A549 (cell line): ENCODE results near the gene TNIP3. TPM values are rescaled to one million over a fixed set of nuclear protein-coding genes. Genes with fewer than 3 reads are reported as not detected.

ENCODE experiments used
- ATAC-seq, 2 experiments: fragments of 200-7000 bp in 1 of 2; fragments of >200 bp in 1 of 2; cut with Nextera tagmentation in 1 of 2; cut with Tn5 transposase in 1 of 2; 3 replicates each; pipeline versions ENCODE4 v1.8.0 to v1.9.1; 2018 to 2020; ENCODE audit warnings: mild to moderate bottlenecking in 1 of 2, moderate library complexity in 1 of 2
- CTCF ChIA-PET: fragments of 300-600 bp; sonication (Branson Sonifier 250); formaldehyde crosslinking; extraction: SDS; loops from one replicate; lab custom pipeline; 2021; ENCODE audit warnings: antibody characterized with exemption, inconsistent platforms; lab: Yijun Ruan, JAX
- POLR2A ChIA-PET: fragments of 350-600 bp; formaldehyde crosslinking; extraction: SDS; loops from one replicate; lab custom pipeline; 2021; ENCODE audit warnings: antibody characterized with exemption, inconsistent platforms; lab: Yijun Ruan, JAX
- DNase-seq, 2 experiments: peaks; one replicate each; pipeline versions ENCODE4 v3.0.0 to v3.0.0-alpha.2; 2011 to 2016; ENCODE audit warnings: low read depth in 1 of 2, low spot score in 1 of 2
- FAIRE-seq: peaks from 2 replicates; lab custom pipeline; 2011; peaks lifted over from hg19 to GRCh38; lab: Jason Lieb, UNC
- H3K27ac ChIP-seq, 2 experiments: fragments of >200 bp; sonication (Bioruptor Twin); formaldehyde crosslinking; 3 replicates each; pipeline ENCODE4 v1.5.1; 2016 to 2017
- H3K4me1 ChIP-seq: fragments of >200 bp; sonication (Bioruptor Twin); formaldehyde crosslinking; 3 replicates; pipeline ENCODE4 v1.6.1; 2016
- H3K4me2 ChIP-seq: fragments of >200 bp; sonication (Bioruptor Twin); formaldehyde crosslinking; 3 replicates; pipeline ENCODE4 v1.6.1; 2016
- H3K4me3 ChIP-seq: fragments of >200 bp; sonication (Bioruptor Twin); formaldehyde crosslinking; 3 replicates; pipeline ENCODE4 v1.5.1; 2016
- H3K9me3 ChIP-seq: fragments of >200 bp; sonication (Bioruptor Twin); formaldehyde crosslinking; 3 replicates; pipeline ENCODE4 v1.6.1; 2016
- CEBPB ChIP-seq, 2 experiments: fragments of >200 bp in 1 of 2; sonication (Bioruptor Twin) in 1 of 2; formaldehyde crosslinking in 1 of 2; IDR thresholded peaks; 2 replicates each; pipeline ENCODE4 v1.6.1; 2012 to 2016
- E2F6 ChIP-seq: IDR thresholded peaks from 2 replicates; pipeline ENCODE4 v1.6.1; 2012; ENCODE audit warnings: low read depth, borderline replicate concordance
- EHF ChIP-seq: fragments of 250-450 bp; sonication (Bioruptor Pico); IDR thresholded peaks from 2 replicates; pipeline ENCODE4 v1.5.0; 2020; ENCODE audit warnings: mild to moderate bottlenecking
- EP300 ChIP-seq, 2 experiments: fragments of >200 bp; sonication (Bioruptor Twin); formaldehyde crosslinking; IDR thresholded peaks; 2 replicates in 1 of 2; 3 replicates in 1 of 2; pipeline ENCODE4 v1.6.1; 2016 to 2017
- FOSB ChIP-seq: fragments of 250-450 bp; sonication (Bioruptor Pico); IDR thresholded peaks from 2 replicates; pipeline ENCODE4 v1.5.0; 2020; ENCODE audit warnings: mild to moderate bottlenecking, moderate library complexity
- FOXS1 ChIP-seq: fragments of 250-450 bp; sonication (Bioruptor Pico); IDR thresholded peaks from 2 replicates; pipeline ENCODE4 v1.5.0; 2020; ENCODE audit warnings: mild to moderate bottlenecking, moderate library complexity
- HOXA7 ChIP-seq: fragments of 250-450 bp; sonication (Bioruptor Pico); IDR thresholded peaks from 2 replicates; pipeline ENCODE4 v1.5.0; 2020; ENCODE audit warnings: mild to moderate bottlenecking, moderate library complexity
- HOXB13 ChIP-seq: fragments of 250-450 bp; sonication (Bioruptor Pico); IDR thresholded peaks from 2 replicates; pipeline ENCODE4 v1.5.0; 2020; ENCODE audit warnings: low read depth, mild to moderate bottlenecking, moderate library complexity
- HOXB5 ChIP-seq: fragments of 250-450 bp; sonication (Bioruptor Pico); IDR thresholded peaks from 2 replicates; pipeline ENCODE4 v1.5.0; 2020; ENCODE audit warnings: mild to moderate bottlenecking, moderate library complexity
- JUNB ChIP-seq: fragments of >200 bp; sonication (Bioruptor Twin); formaldehyde crosslinking; IDR thresholded peaks from 2 replicates; pipeline ENCODE4 v1.6.1; 2016
- KDM1A ChIP-seq: fragments of 200-600 bp; sonication (generic); IDR thresholded peaks from 2 replicates; pipeline ENCODE4 v1.6.1; 2016; ENCODE audit warnings: low read depth, mild to moderate bottlenecking
- MAFK ChIP-seq: fragments of 450-650 bp; IDR thresholded peaks from 2 replicates; pipeline ENCODE4 v1.6.1; 2014; ENCODE audit not compliant: partially characterized antibody
- MAZ ChIP-seq: fragments of 150-350 bp; IDR thresholded peaks from 2 replicates; pipeline ENCODE4 v1.6.1; 2014; ENCODE audit warnings: antibody characterized with exemption, low read depth, low read length, borderline replicate concordance
- PHF8 ChIP-seq: fragments of 200-600 bp; sonication (generic); IDR thresholded peaks from 2 replicates; pipeline ENCODE4 v1.6.1; 2016; ENCODE audit warnings: low read depth, mild to moderate bottlenecking, antibody characterized with exemption, moderate library complexity, borderline replicate concordance
- POLR2A ChIP-seq: IDR thresholded peaks from 2 replicates; pipeline ENCODE4 v1.6.1; 2012; ENCODE audit warnings: mild to moderate bottlenecking, low read length
- POLR2AphosphoS2 ChIP-seq: conservative IDR thresholded peaks from 2 replicates; pipeline ENCODE4 v1.6.1; 2012; ENCODE audit warnings: low read length, improper control_type of control experiment, inconsistent platforms
- RARB ChIP-seq: fragments of 250-450 bp; sonication (Bioruptor Pico); IDR thresholded peaks from 2 replicates; pipeline ENCODE4 v1.8.0; 2021; ENCODE audit warnings: mild to moderate bottlenecking, moderate library complexity
- RNF2 ChIP-seq: fragments of 200-600 bp; sonication (generic); IDR thresholded peaks from 2 replicates; pipeline ENCODE4 v1.6.1; 2016; ENCODE audit warnings: low read depth, mild to moderate bottlenecking, antibody characterized with exemption, moderate library complexity, borderline replicate concordance
- SMC3 ChIP-seq: fragments of >200 bp; sonication (Bioruptor Twin); formaldehyde crosslinking; IDR thresholded peaks from 3 replicates; pipeline ENCODE4 v1.6.1; 2018; ENCODE audit warnings: inconsistent platforms
- TP53 ChIP-seq: fragments of 250-450 bp; sonication (Bioruptor Pico); IDR thresholded peaks from 2 replicates; pipeline ENCODE4 v1.5.0; 2021; ENCODE audit warnings: mild to moderate bottlenecking, moderate library complexity
- ZNF302 ChIP-seq: fragments of 250-450 bp; sonication (Bioruptor Pico); IDR thresholded peaks from 2 replicates; pipeline ENCODE4 v1.9.0; 2021; ENCODE audit warnings: inconsistent platforms, mild to moderate bottlenecking, moderate library complexity
- whole genome bisulfite sequencing: methylation state at CpG from one replicate; pipeline ENCODE4 v1.1.6; 2017; ENCODE audit errors: missing lambda C conversion rate; 5-methylcytosine and 5-hydroxymethylcytosine counted together
- polyA plus RNA-seq, 4 experiments: library from polyadenylated mRNA; depleted of rRNA in 3 of 4; stranded (reverse); fragments of >200 nt; fragmentation: RNase III in 1 of 4; extraction: RNeasy Plus Mini Kit Qiagen cat#74134 plus additional on column Dnase treatment in 1 of 4; gene quantifications; 2 replicates in 3 of 4; 3 replicates in 1 of 4; pipeline ENCODE4 v1.2.3, GENCODE V29; 2011 to 2017
- TF ChIP-seq, protein P1 (sequence below): fragments of 250-450 bp; sonication (Bioruptor Pico); IDR thresholded peaks from 2 replicates; pipeline ENCODE4 v1.5.0; 2021; ENCODE audit warnings: mild to moderate bottlenecking, moderate library complexity, borderline replicate concordance
- TF ChIP-seq, protein P2 (sequence below): fragments of >200 bp; sonication (Bioruptor Twin); formaldehyde crosslinking; IDR thresholded peaks from 3 replicates; pipeline ENCODE4 v1.5.1; 2016
- TF ChIP-seq, protein P3 (sequence below): fragments of 450-650 bp; IDR thresholded peaks from 2 replicates; pipeline ENCODE4 v1.6.1; 2014; ENCODE audit warnings: antibody characterized with exemption
- TF ChIP-seq, protein P4 (sequence below): fragments of >200 bp; sonication (Bioruptor Twin); formaldehyde crosslinking; IDR thresholded peaks from 3 replicates; pipeline ENCODE4 v1.6.1; 2016

TNIP3 gene
- polyA plus RNA-seq, 2 of the 4 experiments (the other 2 are of a cell fraction): 0.46 to 0.58 TPM

DNA sequence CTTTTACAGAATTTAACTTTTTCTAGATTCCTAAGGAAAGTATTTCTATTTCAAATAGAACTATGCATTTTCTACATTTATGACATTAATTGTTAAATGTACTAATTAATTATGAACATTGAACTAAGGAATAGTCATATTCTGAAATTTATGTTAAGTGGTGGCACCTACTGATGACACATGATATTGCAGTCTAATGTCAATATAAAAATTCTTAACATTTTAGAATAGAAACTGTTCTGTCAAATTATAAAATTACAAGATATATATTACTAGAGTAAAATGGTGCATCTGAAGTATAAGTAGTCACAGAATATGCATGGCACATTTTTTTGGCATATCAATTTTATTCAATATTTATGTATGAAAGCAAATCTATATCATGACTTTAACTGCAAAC, 51.6 kb downstream of the TNIP3 start (continued):
- TF ChIP-seq TP53: no peak
- TF ChIP-seq POLR2AphosphoS2: no peak

DNA sequence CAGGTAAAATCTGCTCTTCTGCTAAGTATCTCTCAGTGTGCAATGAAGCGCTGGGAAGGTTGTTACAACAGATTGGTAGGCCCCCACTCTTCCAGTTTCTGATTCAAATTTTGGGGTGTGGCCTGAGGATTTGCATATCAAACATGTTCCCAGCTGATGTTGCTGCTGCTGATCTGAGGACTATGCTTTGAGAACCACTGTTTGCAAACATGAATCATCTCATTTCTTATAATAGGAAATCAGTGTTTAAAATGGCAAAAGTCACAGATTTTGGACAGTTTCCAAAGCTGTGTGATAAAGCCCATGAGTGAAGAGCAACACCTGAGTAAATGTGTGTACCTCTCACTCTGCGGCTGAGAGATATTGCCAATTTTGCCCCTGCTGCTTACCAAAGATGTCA, 55.6 kb downstream of the TNIP3 start:
- DNase-seq (no peak), ATAC-seq (no peak), FAIRE-seq (no peak)
- no peak overlapping the region for H3K4me2 ChIP-seq
- CTCF ChIA-PET: no interaction called here
- no peak overlapping the region for H3K4me3 ChIP-seq
- TF ChIP-seq POLR2A (no peak), JUNB (no peak), HOXB5 (CRISPR knock-in tag) (no peak), CEBPB (IDR thresholded peaks at IDR 0.05) (no peak), PHF8 (no peak), EHF (CRISPR knock-in tag) (no peak), SMC3 (no peak), MAZ (no peak), ZNF302 (CRISPR knock-in tag) (no peak), KDM1A (no peak), MAFK (no peak), EP300 (IDR thresholded peaks at IDR 0.05) (no peak), RNF2 (no peak), HOXA7 (CRISPR knock-in tag) (no peak), E2F6 (no peak), RARB (CRISPR knock-in tag) (no peak)
- TF ChIP-seq, protein P1, sequence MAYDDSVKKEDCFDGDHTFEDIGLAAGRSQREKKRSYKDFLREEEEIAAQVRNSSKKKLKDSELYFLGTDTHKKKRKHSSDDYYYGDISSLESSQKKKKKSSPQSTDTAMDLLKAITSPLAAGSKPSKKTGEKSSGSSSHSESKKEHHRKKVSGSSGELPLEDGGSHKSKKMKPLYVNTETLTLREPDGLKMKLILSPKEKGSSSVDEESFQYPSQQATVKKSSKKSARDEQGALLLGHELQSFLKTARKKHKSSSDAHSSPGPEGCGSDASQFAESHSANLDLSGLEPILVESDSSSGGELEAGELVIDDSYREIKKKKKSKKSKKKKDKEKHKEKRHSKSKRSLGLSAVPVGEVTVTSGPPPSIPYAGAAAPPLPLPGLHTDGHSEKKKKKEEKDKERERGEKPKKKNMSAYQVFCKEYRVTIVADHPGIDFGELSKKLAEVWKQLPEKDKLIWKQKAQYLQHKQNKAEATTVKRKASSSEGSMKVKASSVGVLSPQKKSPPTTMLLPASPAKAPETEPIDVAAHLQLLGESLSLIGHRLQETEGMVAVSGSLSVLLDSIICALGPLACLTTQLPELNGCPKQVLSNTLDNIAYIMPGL (CRISPR knock-in tag): no peak
- TF ChIP-seq, protein P2, sequence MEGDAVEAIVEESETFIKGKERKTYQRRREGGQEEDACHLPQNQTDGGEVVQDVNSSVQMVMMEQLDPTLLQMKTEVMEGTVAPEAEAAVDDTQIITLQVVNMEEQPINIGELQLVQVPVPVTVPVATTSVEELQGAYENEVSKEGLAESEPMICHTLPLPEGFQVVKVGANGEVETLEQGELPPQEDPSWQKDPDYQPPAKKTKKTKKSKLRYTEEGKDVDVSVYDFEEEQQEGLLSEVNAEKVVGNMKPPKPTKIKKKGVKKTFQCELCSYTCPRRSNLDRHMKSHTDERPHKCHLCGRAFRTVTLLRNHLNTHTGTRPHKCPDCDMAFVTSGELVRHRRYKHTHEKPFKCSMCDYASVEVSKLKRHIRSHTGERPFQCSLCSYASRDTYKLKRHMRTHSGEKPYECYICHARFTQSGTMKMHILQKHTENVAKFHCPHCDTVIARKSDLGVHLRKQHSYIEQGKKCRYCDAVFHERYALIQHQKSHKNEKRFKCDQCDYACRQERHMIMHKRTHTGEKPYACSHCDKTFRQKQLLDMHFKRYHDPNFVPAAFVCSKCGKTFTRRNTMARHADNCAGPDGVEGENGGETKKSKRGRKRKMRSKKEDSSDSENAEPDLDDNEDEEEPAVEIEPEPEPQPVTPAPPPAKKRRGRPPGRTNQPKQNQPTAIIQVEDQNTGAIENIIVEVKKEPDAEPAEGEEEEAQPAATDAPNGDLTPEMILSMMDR: no peak
- TF ChIP-seq, protein P3, sequence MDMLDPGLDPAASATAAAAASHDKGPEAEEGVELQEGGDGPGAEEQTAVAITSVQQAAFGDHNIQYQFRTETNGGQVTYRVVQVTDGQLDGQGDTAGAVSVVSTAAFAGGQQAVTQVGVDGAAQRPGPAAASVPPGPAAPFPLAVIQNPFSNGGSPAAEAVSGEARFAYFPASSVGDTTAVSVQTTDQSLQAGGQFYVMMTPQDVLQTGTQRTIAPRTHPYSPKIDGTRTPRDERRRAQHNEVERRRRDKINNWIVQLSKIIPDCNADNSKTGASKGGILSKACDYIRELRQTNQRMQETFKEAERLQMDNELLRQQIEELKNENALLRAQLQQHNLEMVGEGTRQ: no peak
- no peaks in the 10 kb centered on the region for H3K9me3 ChIP-seq
- no peak overlapping the region for H3K27ac ChIP-seq
- POLR2A ChIA-PET: no interaction called here
- H3K4me1 ChIP-seq: no peaks in the 10 kb centered on the region
- WGBS: 75% methylated on average over 2 of the region's 2 CpGs

- H3K4me1 ChIP-seq: no peaks in the 10 kb centered on the region
- CTCF ChIA-PET: no interaction called here
- ATAC-seq: no peak
- TF ChIP-seq FOSB (no peak), MAFK (no peak), HOXB13 (no peak), FOXS1 (CRISPR knock-in tag) (no peak), POLR2A (no peak), POLR2AphosphoS2 (no peak)
- TF ChIP-seq, protein P4, sequence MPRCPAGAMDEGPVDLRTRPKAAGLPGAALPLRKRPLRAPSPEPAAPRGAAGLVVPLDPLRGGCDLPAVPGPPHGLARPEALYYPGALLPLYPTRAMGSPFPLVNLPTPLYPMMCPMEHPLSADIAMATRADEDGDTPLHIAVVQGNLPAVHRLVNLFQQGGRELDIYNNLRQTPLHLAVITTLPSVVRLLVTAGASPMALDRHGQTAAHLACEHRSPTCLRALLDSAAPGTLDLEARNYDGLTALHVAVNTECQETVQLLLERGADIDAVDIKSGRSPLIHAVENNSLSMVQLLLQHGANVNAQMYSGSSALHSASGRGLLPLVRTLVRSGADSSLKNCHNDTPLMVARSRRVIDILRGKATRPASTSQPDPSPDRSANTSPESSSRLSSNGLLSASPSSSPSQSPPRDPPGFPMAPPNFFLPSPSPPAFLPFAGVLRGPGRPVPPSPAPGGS: no peak
- no peaks in the 10 kb centered on the region for H3K9me3 ChIP-seq
- no peak overlapping the region for H3K4me3 ChIP-seq
- H3K27ac ChIP-seq: no peak overlapping the region
- POLR2A ChIA-PET: no interaction called here
- WGBS: 56% methylated on average over 4 of the region's 4 CpGs
- no peak for FAIRE-seq
- no peak for DNase-seq
- no peak overlapping the region for H3K4me2 ChIP-seq
These were observed 56.6 kb downstream of the TNIP3 start for GRCh38 chr4:121107507-121107906.
